MCF 10A (cell line): Measurements from ENCODE around the gene TTC6. TPM values are rescaled to one million over a fixed set of nuclear protein-coding genes. Genes with fewer than 3 reads are reported as not detected.

Source experiments
- BruUV-seq: library from RNA; stranded (reverse); fragments of 400-500 nt; replicated peaks from 2 replicates; lab custom pipeline; 2021; lab: Mats Ljungman, UMichigan
- CTCF ChIA-PET: fragments of 300-600 bp; sonication (Branson Sonifier 250); formaldehyde crosslinking; extraction: SDS; loops from one replicate; lab custom pipeline; 2021; ENCODE audit warnings: antibody characterized with exemption, inconsistent platforms; lab: Yijun Ruan, JAX
- POLR2A ChIA-PET: fragments of 300-600, 350-650 bp; sonication (Branson Sonifier 250); formaldehyde crosslinking; extraction: SDS; loops from one replicate; lab custom pipeline; 2020; ENCODE audit warnings: antibody characterized with exemption, inconsistent platforms; lab: Yijun Ruan, JAX
- DNase-seq: peaks from one replicate; pipeline ENCODE4 v3.0.0-alpha.2; 2018; ENCODE audit not compliant: unreplicated experiment
- H3K27ac Mint-ChIP-seq: one replicate; pipeline ENCODE4 v1.8.0; 2022; ENCODE audit warnings: mild to moderate bottlenecking, low read depth, mixed read lengths; ENCODE audit not compliant: unreplicated experiment
- H3K27me3 Mint-ChIP-seq: one replicate; pipeline ENCODE4 v1.8.0; 2022; ENCODE audit warnings: mixed read lengths; ENCODE audit not compliant: insufficient read depth, unreplicated experiment
- H3K36me3 Mint-ChIP-seq: one replicate; pipeline ENCODE4 v1.8.0; 2022; ENCODE audit warnings: mild to moderate bottlenecking, moderate library complexity, mixed read lengths; ENCODE audit not compliant: insufficient read depth, unreplicated experiment
- H3K4me1 Mint-ChIP-seq: one replicate; pipeline ENCODE4 v1.8.0; 2022; ENCODE audit warnings: mixed read lengths; ENCODE audit not compliant: insufficient read depth, unreplicated experiment
- H3K4me3 Mint-ChIP-seq: one replicate; pipeline ENCODE4 v1.8.0; 2022; ENCODE audit warnings: mild to moderate bottlenecking, moderate library complexity, mixed read lengths; ENCODE audit not compliant: unreplicated experiment
- H3K9me3 Mint-ChIP-seq: one replicate; pipeline ENCODE4 v1.8.0; 2022; ENCODE audit warnings: mixed read lengths; ENCODE audit not compliant: unreplicated experiment
- CTCF ChIP-seq: fragments of 200-600 bp; IDR thresholded peaks from one replicate; pipeline ENCODE4 v1.8.0; 2022; ENCODE audit warnings: antibody characterized with exemption, mild to moderate bottlenecking; ENCODE audit not compliant: unreplicated experiment
- intact Hi-C: fragments of 100-400 bp; cut with micrococcal nuclease; formaldehyde crosslinking; loops from 2 replicates; pipeline ENCODE4 v1.14.1; 2022
- total RNA-seq: library from RNA; stranded (reverse); gene quantifications from 2 replicates; pipeline ENCODE4 v1.2.3, GENCODE V29; 2022

TTC6 gene
- total RNA-seq, 1 experiment from 2014 or later, result 0.98 TPM

GRCh38 chr14:37589715-37590427, 5.6 kb upstream of the TTC6 start:
- ChIA-PET CTCF (interaction anchor here (0.6 to 1.6 kb wide), 4 partner anchors 285 to 1278 kb away, joined by 3 to 6 read pairs (median 4); no protein-coding TSS in a partner anchor), POLR2A (no interaction called here)
- Mint-ChIP-seq H3K9me3 (no peaks in the 10 kb centered on the region), H3K27me3 (no peaks in the 10 kb centered on the region), H3K4me3 (no peak overlapping the region), H3K27ac (no peak overlapping the region), H3K4me1 (peaks cover 7% of the 10 kb centered on the region), H3K36me3 (no peaks in the 10 kb centered on the region)
- intact Hi-C loops, result loop anchor here (10.0 kb wide), 1 partner anchor 115 kb away; no protein-coding TSS in a partner anchor
- no peak for TF ChIP-seq CTCF
- no peak for DNase-seq
- no TSS peak for BruUV-seq

GRCh38 chr14:37590428-37591139, 4.8 kb upstream of the TTC6 start:
- no peak for TF ChIP-seq CTCF
- DNase-seq, result no peak
- ChIA-PET CTCF (interaction anchor here (0.7 kb wide), 1 partner anchor 285 kb away, joined by 3 read pairs; no protein-coding TSS in a partner anchor), POLR2A (no interaction called here)
- intact Hi-C loops, result loop anchor here (10.0 kb wide), 1 partner anchor 114 kb away; no protein-coding TSS in a partner anchor
- Mint-ChIP-seq H3K36me3 (peaks cover 2% of the 10 kb centered on the region), H3K9me3 (no peaks in the 10 kb centered on the region), H3K4me3 (no peak overlapping the region), H3K27me3 (no peaks in the 10 kb centered on the region), H3K27ac (no peak overlapping the region), H3K4me1 (peaks cover 7% of the 10 kb centered on the region)
- BruUV-seq, result TSS peak; percentile 1

- Mint-ChIP-seq H3K36me3 (peaks cover 6% of the 10 kb centered on the region), H3K4me3 (no peak overlapping the region), H3K27me3 (no peaks in the 10 kb centered on the region), H3K27ac (no peak overlapping the region), H3K9me3 (no peaks in the 10 kb centered on the region), H3K4me1 (peaks cover 7% of the 10 kb centered on the region)
- BruUV-seq, result no TSS peak
- intact Hi-C loops, result loop anchor here (10.0 kb wide), 1 partner anchor 113 kb away; no protein-coding TSS in a partner anchor
- TF ChIP-seq CTCF, result no peak
- POLR2A ChIA-PET, result no interaction called here
- CTCF ChIA-PET, result interaction anchor here (0.7 kb wide), 1 partner anchor 284 kb away, joined by 3 read pairs; no protein-coding TSS in a partner anchor
- no peak for DNase-seq
Measured at GRCh38 chr14:37591311-37591940, 4.0 kb upstream of the TTC6 start.
